Subcutaneous adipose tissue (tissue), 4 donors: ENCODE results near the gene SPATA6L. TPM values are rescaled to one million over a fixed set of nuclear protein-coding genes. Genes with fewer than 3 reads are reported as not detected.

Source experiments
- total RNA-seq, 4 donors: library from RNA; depleted of rRNA; stranded (reverse); fragments of >200 nt; gene quantifications; one replicate each; pipeline ENCODE4 v1.1.0, GENCODE V29; 2016
- TF ChIP-seq, protein P1 (sequence below): fragments of 450-650 bp; IDR thresholded peaks from one replicate; pipeline ENCODE4 v1.5.1; 2016; ENCODE audit warnings: low read depth, mild to moderate bottlenecking, control low read depth, antibody characterized with exemption, moderate library complexity

The SPATA6L gene
- total RNA-seq, 4 donors from 2014 or later: 1.8 to 5.3 (median 2.8) TPM

DNA sequence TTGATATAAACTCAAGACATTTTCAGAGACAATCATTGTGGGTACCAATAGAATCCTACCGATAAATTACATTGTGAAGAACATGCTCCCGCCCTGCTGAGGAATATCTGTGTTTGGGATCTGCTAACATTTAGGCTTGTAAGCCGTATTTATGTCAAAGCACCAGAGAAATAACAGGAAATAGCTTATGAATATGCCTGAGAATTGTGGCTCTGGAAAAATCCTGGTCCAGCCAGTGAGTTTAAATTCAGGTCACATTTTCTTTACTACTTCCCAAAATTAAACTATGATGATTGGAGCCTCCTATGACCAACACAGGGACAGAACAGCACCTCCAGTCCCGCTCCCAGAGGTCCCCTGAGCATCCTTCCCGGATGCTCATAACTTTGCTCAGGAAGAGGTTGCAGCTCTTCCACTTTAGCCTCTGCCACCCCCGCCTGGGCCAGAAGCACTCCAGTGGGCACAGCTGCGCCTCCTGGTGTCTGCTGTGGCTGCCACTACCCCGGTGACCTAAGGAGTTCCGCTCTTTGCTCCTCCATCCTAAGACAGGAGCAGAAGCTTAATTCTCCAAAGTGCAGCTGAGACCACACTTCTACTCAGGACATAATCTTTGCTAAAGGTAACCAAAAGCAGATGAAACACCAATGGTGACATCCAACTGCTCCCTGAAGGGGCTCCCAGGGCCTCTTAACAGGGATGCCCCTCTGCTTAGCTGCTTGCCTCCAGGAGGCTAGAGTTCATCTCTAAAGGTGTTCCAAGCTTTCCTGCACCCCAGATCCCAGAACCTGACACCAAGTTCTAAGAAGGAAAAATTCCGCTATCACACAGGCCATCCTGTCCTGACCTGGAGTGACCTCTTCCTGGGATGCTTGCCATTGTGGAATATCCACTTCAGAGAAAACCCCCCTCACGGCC is 117.2 kb downstream of the SPATA6L start:
- TF ChIP-seq, protein P1, sequence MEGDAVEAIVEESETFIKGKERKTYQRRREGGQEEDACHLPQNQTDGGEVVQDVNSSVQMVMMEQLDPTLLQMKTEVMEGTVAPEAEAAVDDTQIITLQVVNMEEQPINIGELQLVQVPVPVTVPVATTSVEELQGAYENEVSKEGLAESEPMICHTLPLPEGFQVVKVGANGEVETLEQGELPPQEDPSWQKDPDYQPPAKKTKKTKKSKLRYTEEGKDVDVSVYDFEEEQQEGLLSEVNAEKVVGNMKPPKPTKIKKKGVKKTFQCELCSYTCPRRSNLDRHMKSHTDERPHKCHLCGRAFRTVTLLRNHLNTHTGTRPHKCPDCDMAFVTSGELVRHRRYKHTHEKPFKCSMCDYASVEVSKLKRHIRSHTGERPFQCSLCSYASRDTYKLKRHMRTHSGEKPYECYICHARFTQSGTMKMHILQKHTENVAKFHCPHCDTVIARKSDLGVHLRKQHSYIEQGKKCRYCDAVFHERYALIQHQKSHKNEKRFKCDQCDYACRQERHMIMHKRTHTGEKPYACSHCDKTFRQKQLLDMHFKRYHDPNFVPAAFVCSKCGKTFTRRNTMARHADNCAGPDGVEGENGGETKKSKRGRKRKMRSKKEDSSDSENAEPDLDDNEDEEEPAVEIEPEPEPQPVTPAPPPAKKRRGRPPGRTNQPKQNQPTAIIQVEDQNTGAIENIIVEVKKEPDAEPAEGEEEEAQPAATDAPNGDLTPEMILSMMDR: no peak

Other genes with a start within 250 kb of the SPATA6L start
- 1 to 10 TPM; 4.4 to 7.5 (median 5.8) TPM for gene SLC1A1, start 176.0 kb downstream of the SPATA6L start, total RNA-seq
- 1 to 10 TPM; 5.2 to 7.0 (median 6.1) TPM for gene PLPP6, start 4.2 kb downstream of the SPATA6L start, total RNA-seq
- gene CDC37L1, start 13.1 kb upstream of the SPATA6L start, total RNA-seq: 100 to 1,000 TPM in 1 of 4 donors, 10 to 100 TPM in 3; 32.1 to 106 (median 37.7) TPM
- 100 to 1,000 TPM in 2 of 4 donors, 10 to 100 TPM in 2; 89.6 to 184 (median 109) TPM for gene AK3, start 74.7 kb upstream of the SPATA6L start, total RNA-seq
- gene RCL1, start 126.5 kb upstream of the SPATA6L start, total RNA-seq: 100 to 1,000 TPM in 2 of 4 donors, 10 to 100 TPM in 2; 64.4 to 166 (median 102) TPM